Fibroblast of lung (primary cell): ENCODE measurements around the gene SULF2.

ENCODE experiments used
- EZH2 ChIP-seq: IDR thresholded peaks from 2 replicates; pipeline ENCODE4 v1.5.1; 2012; ENCODE audit warnings: low read length, control low read depth, mild to moderate bottlenecking; ENCODE audit errors: missing control alignments
- TF ChIP-seq, protein P1 (sequence below), 2 donors: IDR thresholded peaks in 1 of 2; conservative IDR thresholded peaks in 1 of 2; 1 replicate in 1 of 2; 2 replicates in 1 of 2; pipeline ENCODE4 v1.5.1; 2011 to 2012; ENCODE audit warnings: low read length in 2 of 2, control low read depth in 1 of 2, inconsistent platforms in 1 of 2, low read depth in 1 of 2, mild to moderate bottlenecking in 1 of 2

- TF ChIP-seq, protein P1, sequence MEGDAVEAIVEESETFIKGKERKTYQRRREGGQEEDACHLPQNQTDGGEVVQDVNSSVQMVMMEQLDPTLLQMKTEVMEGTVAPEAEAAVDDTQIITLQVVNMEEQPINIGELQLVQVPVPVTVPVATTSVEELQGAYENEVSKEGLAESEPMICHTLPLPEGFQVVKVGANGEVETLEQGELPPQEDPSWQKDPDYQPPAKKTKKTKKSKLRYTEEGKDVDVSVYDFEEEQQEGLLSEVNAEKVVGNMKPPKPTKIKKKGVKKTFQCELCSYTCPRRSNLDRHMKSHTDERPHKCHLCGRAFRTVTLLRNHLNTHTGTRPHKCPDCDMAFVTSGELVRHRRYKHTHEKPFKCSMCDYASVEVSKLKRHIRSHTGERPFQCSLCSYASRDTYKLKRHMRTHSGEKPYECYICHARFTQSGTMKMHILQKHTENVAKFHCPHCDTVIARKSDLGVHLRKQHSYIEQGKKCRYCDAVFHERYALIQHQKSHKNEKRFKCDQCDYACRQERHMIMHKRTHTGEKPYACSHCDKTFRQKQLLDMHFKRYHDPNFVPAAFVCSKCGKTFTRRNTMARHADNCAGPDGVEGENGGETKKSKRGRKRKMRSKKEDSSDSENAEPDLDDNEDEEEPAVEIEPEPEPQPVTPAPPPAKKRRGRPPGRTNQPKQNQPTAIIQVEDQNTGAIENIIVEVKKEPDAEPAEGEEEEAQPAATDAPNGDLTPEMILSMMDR (conservative IDR thresholded peaks at IDR 0.05 in 1 of 2, IDR thresholded peaks at IDR 0.05 in 1 of 2; ENCODE audit: low read depth in 1 of 2, low read length in 2 of 2): no peak
- TF ChIP-seq EZH2: no peak
Observed at GRCh38 chr20:47799116-47799715, 13.9 kb upstream of the SULF2 start.
